NCI-H510A treated with DMSO at 0.1 percent for 48 hours (cell line): ENCODE data around the gene THSD7B.

ENCODE experiments used
- DNase-seq: peaks from one replicate; lab custom pipeline; 2025; lab: John Stamatoyannopoulos, UW

Gene THSD7B

GRCh38 chr2:137705296-137705695 lies 940.0 kb downstream of the THSD7B start:
- DNase-seq: no peak

DNA sequence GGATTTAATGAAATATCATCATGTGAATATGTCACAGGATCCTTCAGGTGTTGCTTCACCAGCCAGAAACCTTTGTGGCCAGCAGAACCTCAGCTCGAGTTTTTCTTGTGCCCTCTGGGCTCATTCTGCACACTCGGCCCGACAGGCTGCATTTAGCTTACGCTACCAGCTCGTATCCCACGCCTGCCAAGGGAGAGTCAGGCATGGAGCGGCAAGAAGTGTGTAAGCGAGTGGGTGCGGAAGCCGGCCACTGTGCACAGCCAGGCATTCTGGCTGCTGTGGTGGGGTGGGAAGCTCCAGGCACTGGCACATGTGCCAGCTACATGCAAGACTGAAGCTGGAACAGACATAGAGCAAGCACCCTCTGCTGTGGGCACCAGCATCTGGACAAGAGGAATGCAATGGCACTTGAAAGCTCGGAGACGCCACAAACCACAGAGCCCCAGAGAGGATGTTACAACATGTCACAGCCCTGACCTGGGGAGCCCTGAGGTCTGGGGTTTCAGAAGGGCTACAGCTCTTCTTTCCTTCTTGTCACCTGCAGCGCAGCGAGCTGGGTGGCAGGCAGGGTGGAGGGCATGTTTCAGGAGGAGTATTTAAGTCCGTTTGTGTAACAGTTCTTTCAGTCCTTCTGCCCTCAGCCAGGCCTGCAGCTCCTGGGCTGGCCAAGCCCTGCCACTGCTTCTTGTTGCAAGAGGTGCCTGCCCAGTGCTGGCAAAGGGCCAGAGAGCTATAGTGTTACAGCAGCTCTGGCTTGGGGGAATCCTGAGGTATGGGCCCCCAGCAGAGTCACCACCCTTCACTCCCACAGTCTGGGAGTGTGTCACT lies 941.7 kb downstream of the THSD7B start:
- peak; percentile 21 for DNase-seq

GRCh38 chr2:137708311-137708710 lies 943.0 kb downstream of the THSD7B start:
- no peak for DNase-seq

- DNase-seq: no peak
These were observed 950.4 kb downstream of the THSD7B start for GRCh38 chr2:137715731-137716191.

DNA sequence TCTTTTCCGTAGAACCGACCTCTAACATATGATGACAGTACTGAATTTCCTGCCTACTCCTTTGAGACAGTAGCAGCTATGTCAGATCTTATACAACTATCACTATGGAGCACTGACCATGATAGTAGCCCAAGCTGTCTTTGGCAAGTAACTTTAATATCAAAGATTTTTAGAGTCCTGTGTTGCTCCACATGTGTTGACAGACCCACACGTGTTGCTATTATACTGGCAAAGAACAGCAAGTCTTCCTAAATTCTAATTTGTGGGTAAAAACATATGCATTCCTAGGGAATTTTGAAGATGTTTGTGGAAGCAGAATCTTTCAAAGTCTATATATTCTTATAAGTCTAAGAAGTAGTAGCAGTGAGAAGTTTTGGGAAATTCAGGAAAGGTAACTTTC lies 953.4 kb downstream of the THSD7B start:
- DNase-seq: no peak

- no peak for DNase-seq
These were observed 956.4 kb downstream of the THSD7B start for GRCh38 chr2:137721733-137722132.

- no peak for DNase-seq
These were observed 959.6 kb downstream of the THSD7B start for GRCh38 chr2:137724912-137725311.
